IMR-90 (cell line): Measurements from ENCODE around the gene CDC25B.

Source experiments
- CEBPB ChIP-seq: IDR thresholded peaks from 2 replicates; pipeline ENCODE4 v1.6.1; 2012; ENCODE audit warnings: low read depth, low read length, improper control_type of control experiment
- CHD1 ChIP-seq: IDR thresholded peaks from 2 replicates; pipeline ENCODE4 v1.6.1; 2012; ENCODE audit warnings: low read depth, low read length, improper control_type of control experiment
- CTCF ChIP-seq: conservative IDR thresholded peaks from 2 replicates; pipeline ENCODE4 v1.5.1; 2012; ENCODE audit warnings: mild to moderate bottlenecking, low read depth, low read length, improper control_type of control experiment
- MAFK ChIP-seq: IDR thresholded peaks from 2 replicates; pipeline ENCODE4 v1.6.1; 2012; ENCODE audit warnings: low read depth, low read length, improper control_type of control experiment
- MAZ ChIP-seq: IDR thresholded peaks from 2 replicates; pipeline ENCODE4 v1.6.1; 2012; ENCODE audit warnings: low read depth, mild to moderate bottlenecking, low read length, improper control_type of control experiment, moderate library complexity, borderline replicate concordance
- POLR2A ChIP-seq: IDR thresholded peaks from 2 replicates; pipeline ENCODE4 v1.6.1; 2012; ENCODE audit warnings: mild to moderate bottlenecking, low read depth, low read length
- RAD21 ChIP-seq: IDR thresholded peaks from 2 replicates; pipeline ENCODE4 v1.6.1; 2012; ENCODE audit warnings: low read length, improper control_type of control experiment
- RCOR1 ChIP-seq: IDR thresholded peaks from 2 replicates; pipeline ENCODE4 v1.6.1; 2012; ENCODE audit warnings: mild to moderate bottlenecking, low read length, improper control_type of control experiment; ENCODE audit not compliant: insufficient replicate concordance
- USF2 ChIP-seq: fragments of 150-350 bp; IDR thresholded peaks from 2 replicates; pipeline ENCODE4 v1.6.1; 2017; ENCODE audit warnings: mild to moderate bottlenecking, antibody characterized with exemption, low read length, low read depth

GRCh38 chr20:3811467-3812258, 15.6 kb downstream of the CDC25B start:
- TF ChIP-seq MAFK (no peak), CTCF (no peak), USF2 (peak; percentile 77), CEBPB (peak; percentile 98), MAZ (peak; percentile 99), CHD1 (peak; percentile 84; the same call in 1 of the 2 replicates), POLR2A (0 out of 2 replicates have a peak, but pooled peaks have one; percentile 64), RCOR1 (peak; percentile 87), RAD21 (no peak)
